Astrocyte (in vitro differentiated cells and primary cell): ENCODE results near the gene TMTC3. TPM values are rescaled to one million over a fixed set of nuclear protein-coding genes. Genes with fewer than 3 reads are reported as not detected.

Experiments
- DNase-seq: peaks from one replicate; pipeline ENCODE4 v3.0.0-alpha.2; 2010; ENCODE audit warnings: low read depth
- FAIRE-seq: peaks from 2 replicates; lab custom pipeline; 2011; peaks lifted over from hg19 to GRCh38; lab: Jason Lieb, UNC
- H2AFZ ChIP-seq: 2 replicates; pipeline ENCODE4 v1.6.0; 2012; ENCODE audit warnings: low read depth, low read length, inconsistent platforms
- H3K27ac ChIP-seq: 2 replicates; pipeline ENCODE4 v1.5.1; 2011; ENCODE audit warnings: low read depth, low read length, inconsistent platforms
- H3K27me3 ChIP-seq: 2 replicates; pipeline ENCODE4 v1.6.0; 2011; ENCODE audit warnings: low read length, inconsistent platforms; ENCODE audit not compliant: insufficient read depth
- H3K36me3 ChIP-seq: 2 replicates; pipeline ENCODE4 v1.5.1; 2011; ENCODE audit warnings: low read length, inconsistent platforms; ENCODE audit not compliant: insufficient read depth
- H3K4me1 ChIP-seq: 2 replicates; pipeline ENCODE4 v1.5.1; 2011; ENCODE audit warnings: low read length, inconsistent platforms; ENCODE audit not compliant: insufficient read depth
- H3K4me2 ChIP-seq: 2 replicates; pipeline ENCODE4 v1.6.0; 2012; ENCODE audit warnings: low read length, inconsistent platforms
- H3K4me3 ChIP-seq: 2 replicates; pipeline ENCODE4 v1.5.1; 2011; ENCODE audit warnings: low read depth, mild to moderate bottlenecking, low read length, inconsistent platforms; ENCODE audit not compliant: insufficient read depth
- H3K79me2 ChIP-seq: 2 replicates; pipeline ENCODE4 v1.6.0; 2012; ENCODE audit warnings: mild to moderate bottlenecking, low read length, inconsistent platforms; ENCODE audit not compliant: insufficient read depth
- H3K9ac ChIP-seq: 2 replicates; pipeline ENCODE4 v1.6.0; 2012; ENCODE audit warnings: mild to moderate bottlenecking, low read length, inconsistent platforms
- H3K9me3 ChIP-seq: 2 replicates; pipeline ENCODE4 v1.5.1; 2012; ENCODE audit warnings: low read depth, mild to moderate bottlenecking, low read length, inconsistent platforms; ENCODE audit not compliant: insufficient read depth
- H4K20me1 ChIP-seq: 2 replicates; pipeline ENCODE4 v1.6.0; 2012; ENCODE audit warnings: low read length, inconsistent platforms; ENCODE audit not compliant: insufficient read depth
- H3K27ac Mint-ChIP-seq: one replicate; pipeline ENCODE4 v1.8.0; 2021; ENCODE audit warnings: mild to moderate bottlenecking, mixed read lengths; ENCODE audit not compliant: unreplicated experiment
- H3K27me3 Mint-ChIP-seq: one replicate; pipeline ENCODE4 v1.8.0; 2021; ENCODE audit warnings: low read depth, mixed read lengths; ENCODE audit not compliant: unreplicated experiment
- H3K36me3 Mint-ChIP-seq: one replicate; pipeline ENCODE4 v1.8.0; 2021; ENCODE audit warnings: low read depth, mixed read lengths; ENCODE audit not compliant: unreplicated experiment
- H3K4me1 Mint-ChIP-seq: one replicate; pipeline ENCODE4 v1.8.0; 2021; ENCODE audit warnings: low read depth, mixed read lengths; ENCODE audit not compliant: unreplicated experiment
- H3K4me3 Mint-ChIP-seq: one replicate; pipeline ENCODE4 v1.8.0; 2021; ENCODE audit warnings: mild to moderate bottlenecking, moderate library complexity, mixed read lengths; ENCODE audit not compliant: unreplicated experiment
- H3K9me3 Mint-ChIP-seq: one replicate; pipeline ENCODE4 v1.8.0; 2021; ENCODE audit warnings: mild to moderate bottlenecking, mixed read lengths; ENCODE audit not compliant: unreplicated experiment
- EZH2 ChIP-seq: IDR thresholded peaks from 2 replicates; pipeline ENCODE4 v1.6.1; 2012; ENCODE audit warnings: mild to moderate bottlenecking, low read length, inconsistent platforms; ENCODE audit not compliant: insufficient read depth
- total RNA-seq: library from RNA; stranded (reverse); gene quantifications from 2 replicates; pipeline ENCODE4 v1.2.1, GENCODE V29; 2021
- TF ChIP-seq, protein P1 (sequence below): IDR thresholded peaks from 2 replicates; pipeline ENCODE4 v1.5.1; 2011; ENCODE audit warnings: low read depth, mild to moderate bottlenecking, inconsistent platforms, low read length, moderate library complexity; ENCODE audit not compliant: insufficient read depth

TMTC3 gene
- total RNA-seq, 1 donor from 2014 or later, result 49.0 TPM

DNA sequence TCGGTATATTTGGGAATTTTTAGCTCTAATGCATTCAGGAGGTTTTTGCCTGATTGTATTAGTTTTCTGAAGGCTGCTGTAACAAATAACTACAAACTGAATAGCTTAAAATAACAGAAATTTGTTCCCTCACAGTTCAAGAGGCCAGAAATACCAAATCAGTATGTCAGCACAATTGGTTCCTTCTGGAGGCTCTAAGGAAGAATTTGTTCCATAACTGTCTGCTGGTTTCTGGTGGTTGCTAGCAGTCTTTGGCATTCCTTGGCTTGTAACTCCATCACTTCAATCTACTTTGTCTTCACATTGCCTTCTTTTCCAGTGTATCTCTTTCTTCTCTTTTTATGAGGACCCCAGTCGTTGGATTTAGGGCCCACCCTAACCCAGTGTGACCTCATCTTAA is 21.3 kb downstream of the TMTC3 start:
- Histone ChIP-seq H3K9ac (no peak overlapping the region), H2AFZ (no peak overlapping the region), H3K36me3 (peaks cover 20% of the 10 kb centered on the region), H3K4me3 (no peak overlapping the region), H3K4me2 (no peak overlapping the region), H3K79me2 (no peaks in the 10 kb centered on the region), H3K4me1 (no peaks in the 10 kb centered on the region), H3K27me3 (no peaks in the 10 kb centered on the region), H3K9me3 (no peaks in the 10 kb centered on the region), H4K20me1 (no peaks in the 10 kb centered on the region), H3K27ac (no peak overlapping the region)
- TF ChIP-seq, protein P1, sequence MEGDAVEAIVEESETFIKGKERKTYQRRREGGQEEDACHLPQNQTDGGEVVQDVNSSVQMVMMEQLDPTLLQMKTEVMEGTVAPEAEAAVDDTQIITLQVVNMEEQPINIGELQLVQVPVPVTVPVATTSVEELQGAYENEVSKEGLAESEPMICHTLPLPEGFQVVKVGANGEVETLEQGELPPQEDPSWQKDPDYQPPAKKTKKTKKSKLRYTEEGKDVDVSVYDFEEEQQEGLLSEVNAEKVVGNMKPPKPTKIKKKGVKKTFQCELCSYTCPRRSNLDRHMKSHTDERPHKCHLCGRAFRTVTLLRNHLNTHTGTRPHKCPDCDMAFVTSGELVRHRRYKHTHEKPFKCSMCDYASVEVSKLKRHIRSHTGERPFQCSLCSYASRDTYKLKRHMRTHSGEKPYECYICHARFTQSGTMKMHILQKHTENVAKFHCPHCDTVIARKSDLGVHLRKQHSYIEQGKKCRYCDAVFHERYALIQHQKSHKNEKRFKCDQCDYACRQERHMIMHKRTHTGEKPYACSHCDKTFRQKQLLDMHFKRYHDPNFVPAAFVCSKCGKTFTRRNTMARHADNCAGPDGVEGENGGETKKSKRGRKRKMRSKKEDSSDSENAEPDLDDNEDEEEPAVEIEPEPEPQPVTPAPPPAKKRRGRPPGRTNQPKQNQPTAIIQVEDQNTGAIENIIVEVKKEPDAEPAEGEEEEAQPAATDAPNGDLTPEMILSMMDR, result no peak
- no peak for TF ChIP-seq EZH2
- Mint-ChIP-seq H3K4me3 (no peak overlapping the region), H3K4me1 (peaks cover 2% of the 10 kb centered on the region), H3K36me3 (peaks cover 25% of the 10 kb centered on the region), H3K9me3 (no peaks in the 10 kb centered on the region), H3K27ac (no peak overlapping the region), H3K27me3 (no peaks in the 10 kb centered on the region)
- DNase-seq (no peak), FAIRE-seq (no peak)

DNA sequence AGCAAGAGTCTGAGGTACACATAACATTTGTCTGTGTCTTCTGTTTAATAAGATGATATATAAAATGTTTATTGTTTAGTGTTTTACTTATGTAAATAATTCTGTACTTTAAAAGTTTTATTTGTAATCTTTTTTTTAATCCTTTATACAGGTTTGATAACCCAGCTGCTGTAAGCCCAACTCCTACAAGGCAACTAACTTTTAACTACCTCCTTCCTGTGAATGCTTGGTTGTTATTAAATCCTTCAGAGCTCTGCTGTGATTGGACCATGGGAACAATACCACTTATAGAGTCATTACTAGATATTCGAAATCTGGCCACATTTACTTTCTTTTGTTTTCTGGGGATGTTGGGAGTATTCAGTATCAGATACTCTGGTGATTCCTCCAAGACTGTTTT is 24.1 kb downstream of the TMTC3 start:
- no peaks in the 10 kb centered on the region for H3K9me3 Mint-ChIP-seq
- H3K27ac ChIP-seq, result no peak overlapping the region

DNA sequence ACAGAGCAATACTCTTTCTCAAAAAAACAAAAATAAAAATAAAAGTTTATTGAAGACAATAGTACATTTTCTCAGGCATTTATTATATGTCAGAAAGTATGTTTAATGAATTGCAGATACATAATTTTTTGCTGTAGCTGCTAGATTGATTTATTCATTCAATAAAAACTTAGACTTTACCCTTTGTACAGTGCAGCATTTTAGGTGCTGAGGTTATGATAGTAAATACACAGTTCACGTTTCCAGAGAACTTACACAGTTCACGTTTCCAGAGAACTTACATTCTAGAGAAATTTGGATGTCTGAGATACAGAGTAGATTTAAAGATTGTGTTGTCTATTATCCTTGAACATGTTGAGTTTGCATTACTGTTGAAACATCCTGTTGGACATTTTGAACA is 25.3 kb downstream of the TMTC3 start:
- FAIRE-seq (peak; percentile 23), DNase-seq (no peak)
- Histone ChIP-seq H3K9ac (no peak overlapping the region), H3K36me3 (peaks cover 20% of the 10 kb centered on the region), H3K4me1 (no peaks in the 10 kb centered on the region), H3K4me2 (no peak overlapping the region), H3K27me3 (no peaks in the 10 kb centered on the region), H3K9me3 (no peaks in the 10 kb centered on the region), H3K27ac (no peak overlapping the region), H4K20me1 (no peaks in the 10 kb centered on the region), H2AFZ (no peak overlapping the region), H3K79me2 (no peaks in the 10 kb centered on the region), H3K4me3 (no peak overlapping the region)
- Mint-ChIP-seq H3K27ac (no peak overlapping the region), H3K4me1 (peaks cover 2% of the 10 kb centered on the region), H3K27me3 (no peaks in the 10 kb centered on the region), H3K4me3 (no peak overlapping the region), H3K9me3 (no peaks in the 10 kb centered on the region), H3K36me3 (peaks cover 24% of the 10 kb centered on the region)
- no peak for TF ChIP-seq EZH2
- TF ChIP-seq, protein P1, result no peak

More for the DNA sequence above, 24.1 kb downstream of the TMTC3 start:
- H3K79me2 ChIP-seq, result no peaks in the 10 kb centered on the region
- no peak overlapping the region for H3K9ac ChIP-seq
- no peak for DNase-seq
- no peak overlapping the region for H3K4me2 ChIP-seq
- Mint-ChIP-seq H3K27me3 (no peaks in the 10 kb centered on the region), H3K4me3 (no peak overlapping the region), H3K4me1 (peaks cover 2% of the 10 kb centered on the region), H3K27ac (no peak overlapping the region), H3K36me3 (peaks cover 25% of the 10 kb centered on the region)
- no peak overlapping the region for H2AFZ ChIP-seq
- H3K36me3 ChIP-seq, result peaks cover 20% of the 10 kb centered on the region
- FAIRE-seq, result no peak
- H3K4me1 ChIP-seq, result no peaks in the 10 kb centered on the region
- TF ChIP-seq, protein P1, result no peak
- no peak for TF ChIP-seq EZH2
- H4K20me1 ChIP-seq, result no peaks in the 10 kb centered on the region
- no peak overlapping the region for H3K4me3 ChIP-seq
- no peaks in the 10 kb centered on the region for H3K27me3 ChIP-seq
- H3K9me3 ChIP-seq, result no peaks in the 10 kb centered on the region
